ENCODE results near the gene EXOSC7.

GRCh38 chr3:45020534-45020933, 44.5 kb downstream of the EXOSC7 start:
- TF ChIP-seq POLR2AphosphoS5 (IDR thresholded peaks at IDR 0.05) (no peak), CTCF (IDR thresholded peaks at IDR 0.05) (no peak)

Data from transverse colon (tissue), 4 donors.